HepG2 (cell line): ENCODE results near the gene ADAM20. TPM values are rescaled to one million over a fixed set of nuclear protein-coding genes. Genes with fewer than 3 reads are reported as not detected.

Experiments used
- ATAC-seq: fragments of 200-7000 bp; cut with Tn5 transposase; 3 replicates; pipeline ENCODE4 v1.9.1; 2020; ENCODE audit warnings: mild to moderate bottlenecking, moderate library complexity
- BruUV-seq: library from RNA; stranded (reverse); fragments of 400-500 nt; replicated peaks from 2 replicates; lab custom pipeline; 2021; lab: Mats Ljungman, UMichigan
- CTCF ChIA-PET: fragments of 300-600 bp; formaldehyde crosslinking; extraction: SDS; loops from one replicate; lab custom pipeline; 2021; ENCODE audit warnings: low total read pairs, inconsistent platforms, low intra/inter-chr PET ratio; lab: Yijun Ruan, JAX
- POLR2A ChIA-PET: fragments of 350-600 bp; sonication (Branson Sonifier 250); formaldehyde crosslinking; loops from one replicate; lab custom pipeline; 2020; ENCODE audit warnings: antibody characterized with exemption, inconsistent platforms; lab: Yijun Ruan, JAX
- DNase-seq: peaks from one replicate; pipeline ENCODE4 v3.0.0-alpha.2; 2015; ENCODE audit warnings: low spot score
- FAIRE-seq: peaks from 3 replicates; lab custom pipeline; 2011; peaks lifted over from hg19 to GRCh38; lab: Jason Lieb, UNC
- H2AFZ ChIP-seq: one replicate; pipeline ENCODE4 v1.6.1; 2011; ENCODE audit warnings: low read length, inconsistent platforms
- H3K27ac ChIP-seq: fragments of 300-600 bp; 3 replicates; pipeline ENCODE4 v1.8.0; 2011; ENCODE audit warnings: mixed run types, mild to moderate bottlenecking, mixed read lengths, low read length, inconsistent platforms; ENCODE audit not compliant: insufficient read depth; ENCODE audit errors: extremely low read length
- H3K27me3 ChIP-seq, 2 experiments: fragments of 200-600 bp in 1 of 2; 2 replicates in 1 of 2; 3 replicates in 1 of 2; pipeline versions ENCODE4 v1.6.0 to v1.8.0; 2011; ENCODE audit warnings: low read length in 2 of 2, mild to moderate bottlenecking in 2 of 2, moderate library complexity in 2 of 2, inconsistent platforms in 1 of 2; ENCODE audit not compliant: insufficient read depth in 2 of 2, control insufficient read depth in 1 of 2
- H3K36me3 ChIP-seq, 2 experiments: fragments of 200-600 bp in 1 of 2; replicated peaks in 1 of 2; 2 replicates in 1 of 2; 3 replicates in 1 of 2; pipeline versions ENCODE4 v1.5.1 to v1.8.0; 2011; ENCODE audit warnings: low read length in 2 of 2, inconsistent platforms in 1 of 2; ENCODE audit not compliant: insufficient read depth in 2 of 2, control insufficient read depth in 1 of 2
- H3K4me1 ChIP-seq: 2 replicates; pipeline ENCODE4 v1.5.1; 2012; ENCODE audit warnings: low read length, inconsistent platforms; ENCODE audit not compliant: insufficient read depth
- H3K4me2 ChIP-seq: 2 replicates; pipeline ENCODE4 v1.6.0; 2011; ENCODE audit warnings: low read depth, low read length, inconsistent platforms
- H3K4me3 ChIP-seq, 3 experiments: fragments of 200-600 bp in 1 of 3; sonication (generic), shearing (Covaris generic) in 1 of 3; replicated peaks in 1 of 3; 2 replicates each; pipeline ENCODE4 v1.5.1; 2011 to 2016; ENCODE audit warnings: low read length in 3 of 3, inconsistent platforms in 2 of 3, low read depth in 2 of 3, mild to moderate bottlenecking in 2 of 3, control low read depth in 1 of 3, mixed read lengths in 1 of 3; ENCODE audit not compliant: insufficient read depth in 1 of 3
- H3K79me2 ChIP-seq: one replicate; pipeline ENCODE4 v1.6.1; 2011; ENCODE audit warnings: low read length, inconsistent platforms; ENCODE audit not compliant: insufficient read depth
- H3K9ac ChIP-seq: 2 replicates; pipeline ENCODE4 v1.6.0; 2011; ENCODE audit warnings: mild to moderate bottlenecking, low read depth, low read length, inconsistent platforms; ENCODE audit not compliant: insufficient read depth
- H3K9me3 ChIP-seq: 2 replicates; pipeline ENCODE4 v1.5.1; 2012; ENCODE audit warnings: mild to moderate bottlenecking, low read length
- H4K20me1 ChIP-seq: 2 replicates; pipeline ENCODE4 v1.6.0; 2011; ENCODE audit warnings: inconsistent platforms, mild to moderate bottlenecking, low read length, moderate library complexity; ENCODE audit not compliant: insufficient read depth
- AGO2 ChIP-seq: fragments of 200-400 bp; formaldehyde crosslinking; optimal IDR thresholded peaks from 2 replicates; pipeline ENCODE3; 2017; ENCODE audit warnings: mild to moderate bottlenecking, low read depth, low read length, moderate library complexity
- GABPB1 ChIP-seq: IDR thresholded peaks from 2 replicates; pipeline ENCODE4 v1.6.1; 2016; ENCODE audit warnings: mild to moderate bottlenecking, missing genetic modification reagents, moderate library complexity, missing compliant biosample characterization
- KDM6A ChIP-seq: IDR thresholded peaks from 2 replicates; pipeline ENCODE4 v1.6.1; 2016; ENCODE audit warnings: low read depth
- PAF1 ChIP-seq: IDR thresholded peaks from 2 replicates; pipeline ENCODE4 v1.6.1; 2016; ENCODE audit warnings: missing genetic modification reagents, missing compliant biosample characterization
- RFXAP ChIP-seq: sonication (generic); formaldehyde crosslinking; IDR thresholded peaks from 2 replicates; pipeline ENCODE4 v1.4.0; 2020; ENCODE audit warnings: missing genetic modification reagents, borderline replicate concordance
- ZFP36L2 ChIP-seq: sonication (generic); formaldehyde crosslinking; IDR thresholded peaks from 2 replicates; pipeline ENCODE4 v1.4.0; 2020; ENCODE audit warnings: missing genetic modification reagents
- ZNF264 ChIP-seq: sonication (generic); formaldehyde crosslinking; IDR thresholded peaks from 2 replicates; pipeline ENCODE4 v1.4.0; 2020; ENCODE audit warnings: missing genetic modification reagents
- ZNF33A ChIP-seq: sonication (generic); formaldehyde crosslinking; IDR thresholded peaks from 2 replicates; pipeline ENCODE4 v1.5.1; 2020; ENCODE audit warnings: missing genetic modification reagents, mild to moderate bottlenecking, moderate library complexity, borderline replicate concordance
- ZNF34 ChIP-seq: sonication (generic); formaldehyde crosslinking; IDR thresholded peaks from 2 replicates; pipeline ENCODE4 v1.4.0; 2020; ENCODE audit warnings: mild to moderate bottlenecking, missing genetic modification reagents, borderline replicate concordance
- ZNF343 ChIP-seq: sonication (generic); formaldehyde crosslinking; IDR thresholded peaks from 2 replicates; pipeline ENCODE4 v1.4.0; 2020; ENCODE audit warnings: mild to moderate bottlenecking, missing genetic modification reagents
- ZNF776 ChIP-seq: sonication (generic); formaldehyde crosslinking; IDR thresholded peaks from 2 replicates; pipeline ENCODE4 v1.4.0; 2020; ENCODE audit warnings: mild to moderate bottlenecking, missing genetic modification reagents
- WGBS: methylation state at CpG from one replicate; pipeline ENCODE4 v1.1.6; 2017; ENCODE audit warnings: low lambda C conversion rate; 5-methylcytosine and 5-hydroxymethylcytosine counted together
- in situ Hi-C: cut with HindIII; loops from 2 replicates; pipeline ENCODE4 v1.10.0; 2017; ENCODE audit warnings: low pct_unique_long_range_greater_than_20kb; ENCODE audit not compliant: extremely low pct_ligation_motif_present
- intact Hi-C: fragments of 100-400 bp; cut with micrococcal nuclease; formaldehyde crosslinking; loops from one replicate; pipeline ENCODE4 v1.10.0; 2022; ENCODE audit not compliant: unreplicated experiment
- polyA plus RNA-seq, 8 experiments: library from polyadenylated mRNA; depleted of rRNA in 3 of 8; stranded (reverse) in 7 of 8; unstranded in 1 of 8; fragments of >200 nt; fragmentation: Illumina TruSeq in 4 of 8; extraction: Trizol in 4 of 8; gene quantifications; 2 replicates each; pipeline versions ENCODE4 v1.2.1 to v1.2.3, GENCODE V29; 2011 to 2016; ENCODE audit warnings: low read depth in 4 of 8, missing spikeins in 1 of 8, mixed read lengths in 1 of 8; ENCODE audit not compliant: insufficient read depth in 1 of 8
- total RNA-seq, 5 experiments: library from RNA; depleted of rRNA; stranded (reverse); fragments of >200 nt; fragmentation: Illumina TruSeq; extraction: Trizol; gene quantifications; 2 replicates each; pipeline ENCODE4 v1.2.3, GENCODE V29; 2016; ENCODE audit warnings: low read depth in 1 of 5
- TF ChIP-seq, protein P1 (sequence below), 2 experiments: sonication (generic) in 1 of 2; formaldehyde crosslinking in 1 of 2; IDR thresholded peaks; 2 replicates each; pipeline versions ENCODE4 v1.6.1 to v1.9.0; 2014 to 2022; ENCODE audit warnings: antibody characterized with exemption in 1 of 2, borderline replicate concordance in 1 of 2, inconsistent platforms in 1 of 2, low read depth in 1 of 2, missing genetic modification reagents in 1 of 2

ADAM20 gene
- total and polyA plus RNA-seq, 2 of the 13 experiments (the other 11 are each of a cell fraction or from before 2014, with no cell fraction given), result 0.09 to 0.18 TPM

- no peaks in the 10 kb centered on the region for H3K79me2 ChIP-seq
- ChIA-PET CTCF (no interaction called here), POLR2A (no interaction called here)
- no peak overlapping the region for H3K27ac ChIP-seq
- BruUV-seq, result no TSS peak
- no peak for FAIRE-seq
- no peak for ATAC-seq
- peaks cover 2 to 3% of the 10 kb centered on the region in 2 experiments; a peak in 2 of 5 replicates for H3K36me3 ChIP-seq
- no peaks in the 10 kb centered on the region for H4K20me1 ChIP-seq
- no peak overlapping the region for H3K4me3 ChIP-seq
- DNase-seq, result no peak
- no peaks in the 10 kb centered on the region for H3K4me1 ChIP-seq
- H3K9me3 ChIP-seq, result peaks cover 16% of the 10 kb centered on the region
- in situ Hi-C loops, result loop anchor here (25.0 kb wide), 1 partner anchor 471 kb away; no protein-coding TSS in a partner anchor
- H3K27me3 ChIP-seq, result no peaks in the 10 kb centered on the region
- H2AFZ ChIP-seq, result no peak overlapping the region
- no peak overlapping the region for H3K9ac ChIP-seq
- TF ChIP-seq KDM6A (CRISPR knock-in tag), result no peak
- TF ChIP-seq ZFP36L2 (CRISPR knock-in tag), result no peak
- intact Hi-C loops, result no loop called here
- no peak overlapping the region for H3K4me2 ChIP-seq
Observed at GRCh38 chr14:70558356-70558755, 23.6 kb upstream of the ADAM20 start.

DNA sequence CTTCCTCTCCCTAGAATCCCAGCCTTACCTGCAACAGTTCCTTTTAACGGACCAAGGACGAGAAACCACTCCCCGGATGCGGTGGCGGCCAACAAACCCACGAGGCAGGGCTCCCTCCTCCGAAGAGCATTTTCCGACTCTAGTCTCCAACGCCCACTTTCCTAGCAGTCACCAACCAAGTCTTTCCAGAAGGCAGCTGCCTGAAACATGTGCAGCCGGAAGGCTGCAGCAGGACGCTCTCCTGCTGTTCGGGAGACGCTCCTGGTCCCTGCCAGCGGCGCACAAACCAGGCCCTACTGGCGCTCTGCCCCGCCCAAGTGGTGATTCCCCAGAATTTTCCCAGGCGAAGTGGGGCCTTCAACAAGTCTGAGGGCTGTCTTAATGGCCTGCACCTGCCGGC is 21.1 kb upstream of the ADAM20 start:
- in situ Hi-C loops (loop anchor here (25.0 kb wide), 1 partner anchor 469 kb away; no protein-coding TSS in a partner anchor), intact Hi-C loops (no loop called here)
- WGBS, result 92% methylated on average over 11 of the region's 19 CpGs
- CTCF ChIA-PET, result no interaction called here
- no peaks in the 10 kb centered on the region for H3K9me3 ChIP-seq
- ATAC-seq (no peak), DNase-seq (no peak), FAIRE-seq (no peak)
- H4K20me1 ChIP-seq, result no peaks in the 10 kb centered on the region
- no peaks in the 10 kb centered on the region for H3K79me2 ChIP-seq
- no peak overlapping the region for H3K9ac ChIP-seq
- H3K4me3 ChIP-seq, result no peak overlapping the region
- H3K4me2 ChIP-seq, result no peak overlapping the region
- H3K4me1 ChIP-seq, result no peaks in the 10 kb centered on the region
- H2AFZ ChIP-seq, result no peak overlapping the region
- no peaks in the 10 kb centered on the region for H3K27me3 ChIP-seq
- BruUV-seq, result no TSS peak
- H3K27ac ChIP-seq, result no peak overlapping the region
- H3K36me3 ChIP-seq, result no peaks in the 10 kb centered on the region
- POLR2A ChIA-PET, result no interaction called here
- TF ChIP-seq, protein P1, sequence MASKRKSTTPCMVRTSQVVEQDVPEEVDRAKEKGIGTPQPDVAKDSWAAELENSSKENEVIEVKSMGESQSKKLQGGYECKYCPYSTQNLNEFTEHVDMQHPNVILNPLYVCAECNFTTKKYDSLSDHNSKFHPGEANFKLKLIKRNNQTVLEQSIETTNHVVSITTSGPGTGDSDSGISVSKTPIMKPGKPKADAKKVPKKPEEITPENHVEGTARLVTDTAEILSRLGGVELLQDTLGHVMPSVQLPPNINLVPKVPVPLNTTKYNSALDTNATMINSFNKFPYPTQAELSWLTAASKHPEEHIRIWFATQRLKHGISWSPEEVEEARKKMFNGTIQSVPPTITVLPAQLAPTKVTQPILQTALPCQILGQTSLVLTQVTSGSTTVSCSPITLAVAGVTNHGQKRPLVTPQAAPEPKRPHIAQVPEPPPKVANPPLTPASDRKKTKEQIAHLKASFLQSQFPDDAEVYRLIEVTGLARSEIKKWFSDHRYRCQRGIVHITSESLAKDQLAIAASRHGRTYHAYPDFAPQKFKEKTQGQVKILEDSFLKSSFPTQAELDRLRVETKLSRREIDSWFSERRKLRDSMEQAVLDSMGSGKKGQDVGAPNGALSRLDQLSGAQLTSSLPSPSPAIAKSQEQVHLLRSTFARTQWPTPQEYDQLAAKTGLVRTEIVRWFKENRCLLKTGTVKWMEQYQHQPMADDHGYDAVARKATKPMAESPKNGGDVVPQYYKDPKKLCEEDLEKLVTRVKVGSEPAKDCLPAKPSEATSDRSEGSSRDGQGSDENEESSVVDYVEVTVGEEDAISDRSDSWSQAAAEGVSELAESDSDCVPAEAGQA (IDR thresholded peaks at IDR 0.05; ENCODE audit: low read depth), result no peak
- TF ChIP-seq, protein P1 (CRISPR knock-in tag; IDR thresholded peaks at IDR 0.05; ENCODE audit: borderline replicate concordance), result no peak
- TF ChIP-seq AGO2, result no peak
- no peak for TF ChIP-seq RFXAP
- TF ChIP-seq ZNF34, result no peak
- TF ChIP-seq ZNF776 (CRISPR knock-in tag), result no peak
- TF ChIP-seq ZNF33A (CRISPR knock-in tag), result no peak
- no peak for TF ChIP-seq ZNF343 (CRISPR knock-in tag)
- TF ChIP-seq PAF1 (CRISPR knock-in tag), result no peak
- TF ChIP-seq GABPB1 (CRISPR knock-in tag), result no peak
- TF ChIP-seq ZNF264 (CRISPR knock-in tag), result no peak
